ENCODE measurements around the gene HUS1.
"Not testable (repeated sequence)": the region's sequence is repeated elsewhere in the genome, so short reads cannot be mapped to it uniquely, and the experiment has no call there.

Gene HUS1

DNA sequence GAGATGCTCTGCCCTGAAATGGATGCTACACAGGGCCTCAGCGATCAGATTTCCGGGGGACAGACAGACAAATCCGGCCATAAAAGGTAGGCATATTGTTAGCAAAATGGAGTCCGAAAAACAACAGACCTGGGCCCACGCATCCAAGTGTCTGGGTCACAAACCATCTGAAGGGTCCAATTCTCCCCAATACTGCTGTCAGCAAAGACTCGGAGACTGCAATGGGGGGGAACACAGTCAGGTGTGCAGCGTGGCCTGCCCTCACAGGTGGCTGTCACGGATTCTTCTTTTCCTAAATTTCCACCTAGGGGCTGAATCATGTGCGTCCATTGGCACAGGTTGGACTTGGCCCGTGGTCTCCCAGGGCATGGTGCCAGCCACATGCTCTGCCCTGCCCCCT is 44.1 kb downstream of the HUS1 start:
- no peaks in the 10 kb centered on the region for H3K4me1 ChIP-seq (ENCODE audit: control insufficient read depth in 1 of 2, insufficient read depth in 2 of 2, low read length in 2 of 2)
- H3K9me3 ChIP-seq (ENCODE audit: control insufficient read depth in 1 of 2, low read length in 2 of 2) = no peaks in the 10 kb centered on the region
- H3K4me3 ChIP-seq (ENCODE audit: low read depth in 1 of 2, low read length in 2 of 2) = no peak overlapping the region
- no peaks in the 10 kb centered on the region for H3K36me3 ChIP-seq (ENCODE audit: control insufficient read depth in 1 of 2, insufficient read depth in 2 of 2, low read length in 2 of 2)
- H3K27ac ChIP-seq (ENCODE audit: low read length) = no peak overlapping the region
- H3K27me3 ChIP-seq (ENCODE audit: low read depth, low read length) = no peaks in the 10 kb centered on the region

DNA sequence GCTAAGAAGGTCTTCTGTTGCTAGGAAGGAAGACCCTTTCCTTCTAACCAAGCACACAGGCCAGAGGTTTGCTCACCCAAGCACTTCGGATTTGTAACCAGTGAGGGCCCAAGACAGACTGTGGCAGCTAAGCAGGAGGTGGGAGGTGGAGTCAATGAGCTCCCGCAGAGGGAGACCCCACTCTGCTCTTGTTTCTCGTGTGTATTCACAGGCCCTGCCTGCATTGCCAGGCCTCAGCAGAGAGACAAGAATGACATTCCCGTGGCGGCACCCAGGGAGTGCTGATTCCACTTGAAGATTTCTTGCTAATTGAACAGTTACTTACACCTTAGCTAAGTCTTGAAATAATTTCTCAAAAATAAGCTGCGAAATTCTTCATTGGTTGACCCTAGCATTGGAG is 44.6 kb downstream of the HUS1 start:
- H3K4me1 ChIP-seq (ENCODE audit: control insufficient read depth in 1 of 2, insufficient read depth in 2 of 2, low read length in 2 of 2) = no peaks in the 10 kb centered on the region

DNA sequence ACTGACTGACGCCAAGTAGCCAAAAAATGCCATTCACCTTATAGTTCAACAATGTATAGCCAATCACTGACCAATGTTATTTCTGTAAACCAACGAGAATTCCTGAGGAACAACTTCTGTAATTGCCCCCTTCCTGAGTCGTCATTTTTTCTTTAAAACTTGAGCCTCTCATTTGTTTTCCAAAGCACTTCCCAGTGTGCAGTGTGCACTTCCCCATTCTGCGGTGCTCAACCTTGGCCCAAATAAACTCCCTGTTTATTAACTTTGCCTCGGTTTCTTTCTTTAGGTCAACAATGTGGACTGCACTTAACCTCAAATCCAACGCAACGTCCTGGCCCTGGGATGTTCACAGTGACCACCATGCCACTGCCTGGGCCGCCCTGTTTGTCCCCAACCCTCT is 46.2 kb downstream of the HUS1 start:
- no peaks in the 10 kb centered on the region for H3K4me1 ChIP-seq (ENCODE audit: control insufficient read depth in 1 of 2, insufficient read depth in 2 of 2, low read length in 2 of 2)
- H3K27ac ChIP-seq (ENCODE audit: low read length) = no peak overlapping the region
- H3K4me3 ChIP-seq (ENCODE audit: low read depth in 1 of 2, low read length in 2 of 2) = no peak overlapping the region
- H3K36me3 ChIP-seq (ENCODE audit: control insufficient read depth in 1 of 2, insufficient read depth in 2 of 2, low read length in 2 of 2) = no peaks in the 10 kb centered on the region
- no peaks in the 10 kb centered on the region for H3K9me3 ChIP-seq (ENCODE audit: control insufficient read depth in 1 of 2, low read length in 2 of 2)
- no peaks in the 10 kb centered on the region for H3K27me3 ChIP-seq (ENCODE audit: low read depth, low read length)

More for the DNA sequence above, 44.6 kb downstream of the HUS1 start:
- Histone ChIP-seq H3K27ac (ENCODE audit: low read length) (no peak overlapping the region), H3K9me3 (ENCODE audit: control insufficient read depth in 1 of 2, low read length in 2 of 2) (no peaks in the 10 kb centered on the region), H3K36me3 (ENCODE audit: control insufficient read depth in 1 of 2, insufficient read depth in 2 of 2, low read length in 2 of 2) (no peaks in the 10 kb centered on the region), H3K27me3 (ENCODE audit: low read depth, low read length) (no peaks in the 10 kb centered on the region), H3K4me3 (ENCODE audit: low read depth in 1 of 2, low read length in 2 of 2) (no peak overlapping the region)

DNA sequence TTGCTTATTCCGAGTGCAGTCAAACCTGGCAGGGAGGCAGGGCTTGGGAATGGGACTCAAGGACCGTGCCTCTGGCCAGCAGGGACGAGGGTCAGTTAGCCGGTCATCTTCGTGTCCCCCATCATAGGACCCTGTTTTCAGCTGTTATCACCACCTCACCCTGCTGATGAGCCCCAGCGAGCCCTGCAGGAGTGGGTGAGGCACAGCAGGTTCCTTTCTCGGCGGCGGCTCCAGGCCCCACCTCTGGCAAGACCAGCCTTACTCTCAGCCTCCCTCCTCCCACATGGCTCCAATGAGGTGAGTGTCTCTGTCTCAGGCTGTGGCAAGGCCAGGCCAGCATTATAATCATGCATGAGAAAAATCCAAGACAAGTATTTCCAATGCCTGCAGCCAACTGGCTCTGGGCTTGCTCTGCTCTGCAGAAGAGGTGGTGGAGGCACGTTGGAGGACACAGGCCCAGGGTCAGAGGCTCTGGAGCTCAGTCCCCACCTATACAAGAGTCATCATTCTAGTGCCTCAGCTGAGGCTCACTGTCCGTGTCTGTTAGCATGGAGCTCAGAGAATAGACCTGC is 46.9 kb downstream of the HUS1 start:
- no peak overlapping the region for H3K4me3 ChIP-seq (ENCODE audit: low read depth in 1 of 2, low read length in 2 of 2)
- H3K9me3 ChIP-seq (ENCODE audit: control insufficient read depth in 1 of 2, low read length in 2 of 2) = no peaks in the 10 kb centered on the region
- no peak overlapping the region for H3K27ac ChIP-seq (ENCODE audit: low read length)
- no peaks in the 10 kb centered on the region for H3K36me3 ChIP-seq (ENCODE audit: control insufficient read depth in 1 of 2, insufficient read depth in 2 of 2, low read length in 2 of 2)
- no peaks in the 10 kb centered on the region for H3K27me3 ChIP-seq (ENCODE audit: low read depth, low read length)
- H3K4me1 ChIP-seq (ENCODE audit: control insufficient read depth in 1 of 2, insufficient read depth in 2 of 2, low read length in 2 of 2) = no peaks in the 10 kb centered on the region

DNA sequence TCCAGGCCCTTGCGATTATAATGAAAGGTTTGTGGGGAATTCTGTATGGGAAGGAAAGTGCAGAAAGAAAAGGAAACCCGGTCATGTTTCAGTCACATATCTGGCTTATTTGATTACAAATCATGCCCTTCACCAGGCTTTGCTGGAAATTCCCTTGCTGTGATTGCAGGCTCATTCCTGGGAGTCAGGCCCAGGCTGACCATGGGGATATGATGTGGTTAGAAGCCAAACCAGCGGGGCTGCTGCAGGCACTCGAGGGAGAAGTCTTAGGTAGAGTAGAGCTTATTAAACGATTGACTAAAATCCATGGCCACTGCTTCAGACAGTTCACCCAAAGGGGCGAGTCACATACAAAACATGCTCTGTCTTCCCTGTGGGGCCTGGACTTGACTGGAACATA is 47.4 kb downstream of the HUS1 start:
- H3K27me3 ChIP-seq (ENCODE audit: low read depth, low read length) = no peaks in the 10 kb centered on the region
- H3K27ac ChIP-seq (ENCODE audit: low read length) = no peak overlapping the region

DNA sequence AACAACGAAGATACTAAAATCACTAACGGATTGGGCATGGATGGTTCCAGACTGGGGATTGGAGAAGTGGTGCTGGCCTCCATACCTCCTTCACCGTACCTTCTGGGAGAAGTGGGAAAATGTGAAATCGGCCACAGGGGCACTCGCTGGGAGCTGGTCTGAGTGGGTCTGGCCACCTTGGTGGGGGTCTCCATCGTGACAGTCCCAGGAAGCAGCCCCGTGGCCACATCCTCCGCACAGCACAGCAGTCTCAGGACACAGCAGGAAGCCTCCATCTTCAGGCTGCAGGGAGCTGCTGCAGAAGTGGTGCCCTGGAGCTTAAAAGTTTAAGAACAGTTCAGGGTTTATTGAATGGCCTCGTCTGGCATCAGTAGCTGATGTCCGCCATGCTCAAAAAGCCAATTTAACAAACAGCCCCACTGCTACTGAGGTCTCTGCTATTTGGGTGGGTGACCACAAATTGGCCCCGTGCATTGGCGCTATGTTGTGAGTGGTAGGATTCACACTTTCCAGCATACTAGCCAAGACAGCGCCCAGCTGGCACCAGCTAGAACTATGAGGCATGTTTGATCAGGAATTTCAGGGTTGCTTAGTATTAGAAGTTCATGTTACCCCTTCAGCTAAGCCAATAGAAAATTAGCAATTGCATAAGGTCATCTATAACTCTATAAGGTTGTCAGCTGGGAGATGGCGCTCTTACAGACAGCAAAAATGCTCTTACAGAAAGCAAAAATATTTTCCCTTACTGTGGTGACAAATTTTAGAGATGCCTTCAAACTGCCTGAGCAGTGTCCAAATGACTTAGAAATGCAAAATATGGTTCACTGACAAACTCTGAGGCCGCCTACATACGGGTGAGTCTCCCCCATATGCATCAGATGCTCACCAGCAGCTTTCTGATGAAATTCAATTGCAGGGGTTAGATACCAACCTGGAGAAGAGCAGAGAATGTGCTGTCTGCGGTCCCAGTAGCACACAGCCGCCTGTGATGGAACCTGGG is 48.1 kb downstream of the HUS1 start:
- no peaks in the 10 kb centered on the region for H3K9me3 ChIP-seq (ENCODE audit: control insufficient read depth in 1 of 2, low read length in 2 of 2)
- no peaks in the 10 kb centered on the region for H3K27me3 ChIP-seq (ENCODE audit: low read depth, low read length)
- no peak overlapping the region for H3K4me3 ChIP-seq (ENCODE audit: low read depth in 1 of 2, low read length in 2 of 2)
- H3K4me1 ChIP-seq (ENCODE audit: control insufficient read depth in 1 of 2, insufficient read depth in 2 of 2, low read length in 2 of 2) = no peaks in the 10 kb centered on the region
- no peaks in the 10 kb centered on the region for H3K36me3 ChIP-seq (ENCODE audit: control insufficient read depth in 1 of 2, insufficient read depth in 2 of 2, low read length in 2 of 2)
- no peak overlapping the region for H3K27ac ChIP-seq (ENCODE audit: low read length)

More for the DNA sequence above, 47.4 kb downstream of the HUS1 start:
- no peaks in the 10 kb centered on the region for H3K36me3 ChIP-seq (ENCODE audit: control insufficient read depth in 1 of 2, insufficient read depth in 2 of 2, low read length in 2 of 2)
- no peaks in the 10 kb centered on the region for H3K4me1 ChIP-seq (ENCODE audit: control insufficient read depth in 1 of 2, insufficient read depth in 2 of 2, low read length in 2 of 2)
- no peaks in the 10 kb centered on the region for H3K9me3 ChIP-seq (ENCODE audit: control insufficient read depth in 1 of 2, low read length in 2 of 2)
- no peak overlapping the region for H3K4me3 ChIP-seq (ENCODE audit: low read depth in 1 of 2, low read length in 2 of 2)

DNA sequence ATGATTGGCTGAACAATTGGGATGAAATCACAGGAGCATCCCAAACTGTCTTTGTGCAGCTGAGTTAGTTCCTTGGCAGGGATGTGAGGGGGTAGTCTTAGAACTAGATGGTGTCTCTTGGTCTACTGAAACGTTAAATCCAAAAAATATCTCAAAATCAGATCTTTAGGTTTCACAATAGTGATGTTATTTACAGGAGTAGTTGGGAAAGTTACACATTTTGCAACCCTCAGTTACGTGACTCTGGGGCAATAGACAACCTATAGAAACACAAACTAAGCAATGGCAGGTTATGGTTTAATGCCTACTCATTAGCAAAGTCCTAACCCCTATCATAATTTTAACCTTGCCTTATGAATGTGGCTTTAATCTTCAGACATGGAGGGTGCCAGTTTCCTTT is 55.1 kb downstream of the HUS1 start:
- Histone ChIP-seq H3K36me3 (ENCODE audit: control insufficient read depth in 1 of 2, insufficient read depth in 2 of 2, low read length in 2 of 2) (no peaks in the 10 kb centered on the region), H3K27ac (ENCODE audit: low read length) (no peak overlapping the region), H3K4me1 (ENCODE audit: control insufficient read depth in 1 of 2, insufficient read depth in 2 of 2, low read length in 2 of 2) (no peaks in the 10 kb centered on the region), H3K9me3 (ENCODE audit: control insufficient read depth in 1 of 2, low read length in 2 of 2) (peaks cover 0 to 3% of the 10 kb centered on the region in 2 donors), H3K4me3 (ENCODE audit: low read depth in 1 of 2, low read length in 2 of 2) (no peak overlapping the region), H3K27me3 (ENCODE audit: low read depth, low read length) (no peaks in the 10 kb centered on the region)

DNA sequence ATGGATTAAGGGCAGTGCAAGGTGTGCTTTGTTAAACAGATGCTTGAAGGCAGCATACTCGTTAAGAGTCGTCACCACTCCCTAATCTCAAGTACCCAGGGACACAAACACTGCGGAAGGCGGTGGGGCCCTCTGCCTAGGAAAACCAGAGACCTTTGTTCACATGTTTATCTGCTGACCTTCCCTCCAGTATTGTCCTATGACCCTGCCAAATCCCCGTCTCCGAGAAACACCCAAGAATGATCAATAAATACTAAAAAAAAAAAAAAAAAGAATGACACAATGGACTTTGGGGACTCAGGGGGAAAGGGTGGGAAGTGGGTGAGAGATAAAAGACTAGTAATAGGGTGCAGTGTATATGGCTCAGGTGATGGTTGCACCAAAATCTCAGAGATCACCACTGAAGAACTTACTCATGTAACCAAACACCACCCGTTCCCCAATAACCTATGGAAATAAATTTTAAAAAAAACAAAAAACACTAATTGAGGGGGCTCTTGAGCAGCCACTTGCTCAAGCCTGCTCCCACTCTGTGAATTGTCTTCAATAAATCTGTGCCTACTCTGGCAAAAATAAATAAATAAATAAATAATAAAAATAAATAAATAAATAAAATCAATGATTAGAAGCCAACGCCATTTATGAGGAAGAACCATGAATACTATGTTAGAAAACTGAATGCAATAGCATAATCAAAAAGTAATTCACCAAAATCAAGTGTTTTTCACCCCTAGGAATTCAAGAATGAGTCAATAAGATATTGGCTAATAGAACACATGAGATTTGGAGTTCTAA is 56.1 kb downstream of the HUS1 start:
- not testable (repeated sequence) for H3K27ac ChIP-seq (ENCODE audit: low read length); H3K27me3 ChIP-seq (ENCODE audit: low read depth, low read length); H3K4me1 ChIP-seq (ENCODE audit: control insufficient read depth in 1 of 2, insufficient read depth in 2 of 2, low read length in 2 of 2); H3K4me3 ChIP-seq (ENCODE audit: low read depth in 1 of 2, low read length in 2 of 2); H3K36me3 ChIP-seq (ENCODE audit: control insufficient read depth in 1 of 2, insufficient read depth in 2 of 2, low read length in 2 of 2); H3K9me3 ChIP-seq (ENCODE audit: control insufficient read depth in 1 of 2, low read length in 2 of 2)

DNA sequence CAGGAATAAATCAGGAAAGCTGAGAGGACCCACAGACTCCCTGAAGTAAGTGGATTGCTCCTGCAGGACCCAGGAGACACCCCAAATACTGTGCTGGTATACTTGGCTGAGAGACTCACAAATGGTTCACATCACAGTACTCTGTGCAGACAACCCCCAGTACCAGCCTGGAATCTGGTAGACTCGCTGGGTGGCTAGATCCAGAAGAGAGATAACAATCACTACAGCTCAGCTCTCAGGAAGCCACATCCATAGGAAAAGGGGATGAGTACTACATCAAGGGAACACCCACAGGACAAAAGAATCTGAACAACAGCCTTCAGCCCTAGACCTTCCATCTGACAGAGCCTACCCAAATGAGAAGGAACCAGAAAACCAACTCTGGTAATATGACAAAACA is 62.9 kb downstream of the HUS1 start:
- H3K27ac ChIP-seq (ENCODE audit: low read length); H3K4me1 ChIP-seq (ENCODE audit: control insufficient read depth in 1 of 2, insufficient read depth in 2 of 2, low read length in 2 of 2); H3K36me3 ChIP-seq (ENCODE audit: control insufficient read depth in 1 of 2, insufficient read depth in 2 of 2, low read length in 2 of 2); H3K27me3 ChIP-seq (ENCODE audit: low read depth, low read length); H3K4me3 ChIP-seq (ENCODE audit: low read depth in 1 of 2, low read length in 2 of 2); H3K9me3 ChIP-seq (ENCODE audit: control insufficient read depth in 1 of 2, low read length in 2 of 2): not testable (repeated sequence)

DNA sequence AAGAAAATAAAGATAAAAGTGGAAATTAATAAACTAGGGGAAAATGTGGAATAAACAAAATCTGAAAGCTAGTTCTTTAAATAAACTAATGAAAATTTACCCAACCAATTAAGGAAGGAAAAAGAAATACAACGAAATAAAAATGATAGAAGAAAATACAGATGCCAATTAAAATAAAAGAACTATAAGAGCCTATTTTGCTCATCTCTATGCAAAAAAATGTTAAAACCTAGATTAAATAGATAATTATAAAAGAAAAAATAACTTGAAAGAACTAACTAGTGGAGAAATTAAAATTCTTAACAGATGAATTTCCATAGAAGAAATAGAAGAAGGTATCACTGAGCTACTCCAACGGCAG is 63.8 kb downstream of the HUS1 start:
- Histone ChIP-seq H3K4me1 (ENCODE audit: control insufficient read depth in 1 of 2, insufficient read depth in 2 of 2, low read length in 2 of 2) (no peaks in the 10 kb centered on the region), H3K4me3 (ENCODE audit: low read depth in 1 of 2, low read length in 2 of 2) (no peak overlapping the region), H3K36me3 (ENCODE audit: control insufficient read depth in 1 of 2, insufficient read depth in 2 of 2, low read length in 2 of 2) (no peaks in the 10 kb centered on the region), H3K9me3 (ENCODE audit: control insufficient read depth in 1 of 2, low read length in 2 of 2) (peaks cover 0 to 2% of the 10 kb centered on the region in 2 donors), H3K27ac (ENCODE audit: low read length) (no peak overlapping the region), H3K27me3 (ENCODE audit: low read depth, low read length) (no peaks in the 10 kb centered on the region)
